ENCODE results near the gene SEZ6. TPM values are rescaled to one million over a fixed set of nuclear protein-coding genes. Genes with fewer than 3 reads are reported as not detected.

Gene SEZ6
- total and polyA plus RNA-seq, 8 donors: under 0.01 to 21.4 (median 0.37) TPM; not detected in 2

- Histone ChIP-seq H3K36me3 (peaks cover 70 to 100% (median 100%) of the 10 kb centered on the region in 4 donors), H3K9me3 (no peaks in the 10 kb centered on the region), H3K4me1 (peaks cover 0 to 16% (median 6%) of the 10 kb centered on the region in 4 donors), H3K27ac (no peak overlapping the region), H3K27me3 (no peaks in the 10 kb centered on the region), H3K4me3 (no peak overlapping the region)
- TF ChIP-seq POLR2AphosphoS5 (IDR thresholded peaks at IDR 0.05) (no peak), CTCF (IDR thresholded peaks at IDR 0.05) (no peak), POLR2A (IDR thresholded peaks at IDR 0.05) (no peak), EP300 (IDR thresholded peaks at IDR 0.05) (no peak)
- intact Hi-C loops (cut with DNase I; ENCODE audit: low total_unique reads): no loop called here
- no peak for DNase-seq
- WGBS, 5 donors: 64 to 80% (median 69%) methylated on average over 2 of the region's 2 CpGs
Measured at GRCh38 chr17:28918295-28918694, 87.5 kb downstream of the SEZ6 start.

- 59 to 84% (median 72%) methylated on average over 5 of the region's 5 CpGs for WGBS, 5 donors
- Histone ChIP-seq H3K27me3 (no peaks in the 10 kb centered on the region), H3K9me3 (no peaks in the 10 kb centered on the region), H3K4me1 (peaks cover 4 to 17% (median 12%) of the 10 kb centered on the region in 4 donors), H3K27ac (peak overlapping the region in 2 of 5 donors; percentile 10 to 27), H3K4me3 (no peak overlapping the region), H3K36me3 (peaks cover 78 to 100% (median 100%) of the 10 kb centered on the region in 4 donors)
- DNase-seq: no peak
- intact Hi-C loops (cut with DNase I; ENCODE audit: low total_unique reads): no loop called here
- TF ChIP-seq CTCF (IDR thresholded peaks at IDR 0.05) (no peak), POLR2AphosphoS5 (IDR thresholded peaks at IDR 0.05) (no peak), EP300 (IDR thresholded peaks at IDR 0.05) (no peak)
Measured at GRCh38 chr17:28917465-28917864, 88.4 kb downstream of the SEZ6 start.

- WGBS, 5 donors: 75 to 86% (median 84%) methylated on average over 12 of the region's 12 CpGs
- H3K27ac ChIP-seq: peak overlapping the region in 2 of 5 donors; percentile 10 to 27
- peaks cover 7 to 21% (median 16%) of the 10 kb centered on the region in 4 donors for H3K4me1 ChIP-seq
- TF ChIP-seq CTCF (IDR thresholded peaks at IDR 0.05) (no peak), POLR2AphosphoS5 (IDR thresholded peaks at IDR 0.05) (no peak), EP300 (IDR thresholded peaks at IDR 0.05) (no peak), POLR2A (IDR thresholded peaks at IDR 0.05) (no peak)
- intact Hi-C loops (cut with DNase I; ENCODE audit: low total_unique reads): no loop called here
- H3K27me3 ChIP-seq: no peaks in the 10 kb centered on the region
- DNase-seq: no peak
- H3K9me3 ChIP-seq: no peaks in the 10 kb centered on the region
- H3K4me3 ChIP-seq: no peak overlapping the region
- H3K36me3 ChIP-seq: peaks cover 83 to 100% (median 100%) of the 10 kb centered on the region in 4 donors
Measured at GRCh38 chr17:28917029-28917428, 88.8 kb downstream of the SEZ6 start.

- TF ChIP-seq POLR2AphosphoS5 (IDR thresholded peaks at IDR 0.05): peak in 1 of 3 donors; percentile 40
- TF ChIP-seq EP300 (IDR thresholded peaks at IDR 0.05): no peak
- TF ChIP-seq POLR2A (IDR thresholded peaks at IDR 0.05): no peak
- TF ChIP-seq CTCF (IDR thresholded peaks at IDR 0.05): peak in 5 of 7 experiments; percentile 40 to 71 (median 55)
- intact Hi-C loops (cut with DNase I; ENCODE audit: low total_unique reads): no loop called here
- WGBS, 5 donors: 26 to 43% (median 38%) methylated on average over 6 of the region's 6 CpGs
- Histone ChIP-seq H3K4me1 (peaks cover 12 to 27% (median 19%) of the 10 kb centered on the region in 4 donors), H3K36me3 (peaks cover 85 to 100% (median 100%) of the 10 kb centered on the region in 4 donors), H3K4me3 (no peak overlapping the region), H3K9me3 (no peaks in the 10 kb centered on the region), H3K27ac (no peak overlapping the region), H3K27me3 (no peaks in the 10 kb centered on the region)
- peak; percentile 60 to 74 for DNase-seq
Measured at GRCh38 chr17:28916302-28916934, 89.4 kb downstream of the SEZ6 start.

Measured in stomach (tissue), 9 donors.